ENCODE results near the gene KAZN. TPM values are rescaled to one million over a fixed set of nuclear protein-coding genes. Genes with fewer than 3 reads are reported as not detected.

The KAZN gene
- polyA plus RNA-seq, 1 donor from 2014 or later, result 20.6 TPM

- no peak overlapping the region for H2AFZ ChIP-seq (ENCODE audit: low read depth, low read length)
- no peaks in the 10 kb centered on the region for H3K79me2 ChIP-seq (replicated peaks; ENCODE audit: insufficient read depth, low read length)
- no peak for TF ChIP-seq EZH2 (IDR thresholded peaks at IDR 0.05; ENCODE audit: borderline replicate concordance, insufficient read depth, low read length, poor library complexity, severe bottlenecking)
- H3K27me3 ChIP-seq (ENCODE audit: insufficient read depth, low read depth, low read length), result no peaks in the 10 kb centered on the region
- H3K9ac ChIP-seq (ENCODE audit: low read length), result no peak overlapping the region
- no peak overlapping the region for H3K27ac ChIP-seq (ENCODE audit: low read length)
- no peak overlapping the region for H3K4me3 ChIP-seq (ENCODE audit: low read length)
- no peaks in the 10 kb centered on the region for H3K9me3 ChIP-seq (ENCODE audit: low read length)
- H3F3A ChIP-seq (ENCODE audit: insufficient read depth, low read length, poor library complexity, severe bottlenecking), result no peaks in the 10 kb centered on the region
- no peaks in the 10 kb centered on the region for H3K9me2 ChIP-seq (ENCODE audit: insufficient read depth, low read length)
- no peaks in the 10 kb centered on the region for H3K36me3 ChIP-seq (ENCODE audit: insufficient read depth, low read length)
- no peaks in the 10 kb centered on the region for H4K20me1 ChIP-seq (ENCODE audit: insufficient read depth)
- no peak overlapping the region for H3K4me2 ChIP-seq (ENCODE audit: low read length)
Measured at GRCh38 chr1:14551386-14551785, 47.1 kb upstream of the KAZN start.

- no peaks in the 10 kb centered on the region for H4K20me1 ChIP-seq (ENCODE audit: insufficient read depth)
- TF ChIP-seq POLR2AphosphoS5 (IDR thresholded peaks at IDR 0.05), result no peak
- TF ChIP-seq CTCF (IDR thresholded peaks at IDR 0.05; ENCODE audit: poor library complexity, severe bottlenecking), result no peak
- no peak for TF ChIP-seq TAF1 (IDR thresholded peaks at IDR 0.05; ENCODE audit: low read depth)
- TF ChIP-seq SMC3 (conservative IDR thresholded peaks at IDR 0.05; ENCODE audit: poor library complexity), result no peak
- no peak for TF ChIP-seq EP300 (conservative IDR thresholded peaks at IDR 0.05; ENCODE audit: poor library complexity, severe bottlenecking)
- no peak for TF ChIP-seq EZH2 (IDR thresholded peaks at IDR 0.05; ENCODE audit: borderline replicate concordance, insufficient read depth, low read length, poor library complexity, severe bottlenecking)
- no peak for TF ChIP-seq RAD21 (conservative IDR thresholded peaks at IDR 0.05)
- no peak for TF ChIP-seq MXI1 (conservative IDR thresholded peaks at IDR 0.05; ENCODE audit: poor library complexity, severe bottlenecking)
- TF ChIP-seq REST (IDR thresholded peaks at IDR 0.05; ENCODE audit: borderline replicate concordance), result no peak
- no peak overlapping the region for H3K4me3 ChIP-seq (ENCODE audit: low read length)
- H3K9me3 ChIP-seq (ENCODE audit: low read length), result no peaks in the 10 kb centered on the region
- H3K36me3 ChIP-seq (ENCODE audit: insufficient read depth, low read length), result no peaks in the 10 kb centered on the region
- H3K79me2 ChIP-seq (replicated peaks; ENCODE audit: insufficient read depth, low read length), result no peaks in the 10 kb centered on the region
- H3K4me2 ChIP-seq (ENCODE audit: low read length), result no peak overlapping the region
- no peaks in the 10 kb centered on the region for H3K9me2 ChIP-seq (ENCODE audit: insufficient read depth, low read length)
- no peaks in the 10 kb centered on the region for H3F3A ChIP-seq (ENCODE audit: insufficient read depth, low read length, poor library complexity, severe bottlenecking)
- no peak overlapping the region for H3K27ac ChIP-seq (ENCODE audit: low read length)
- H3K27me3 ChIP-seq (ENCODE audit: insufficient read depth, low read depth, low read length), result no peaks in the 10 kb centered on the region
- no peak overlapping the region for H2AFZ ChIP-seq (ENCODE audit: low read depth, low read length)
- H3K9ac ChIP-seq (ENCODE audit: low read length), result no peak overlapping the region
Measured at GRCh38 chr1:14552246-14552965, 46.1 kb upstream of the KAZN start.
